OCI-LY3 (cell line): ENCODE data around the gene UNC13B.

Experiments used
- EZH2phosphoT487 ChIP-seq: fragments of 200-600 bp; shearing (Covaris generic); IDR thresholded peaks from 2 replicates; pipeline ENCODE4 v1.6.1; 2018; ENCODE audit warnings: antibody characterized with exemption, mixed run types, low read depth
- TF ChIP-seq, protein P1 (sequence below): fragments of 200-600, 300-600 bp; sonication (generic); IDR thresholded peaks from 2 replicates; pipeline ENCODE4 v1.5.1; 2014; ENCODE audit warnings: antibody characterized with exemption, low read length, low read depth

DNA sequence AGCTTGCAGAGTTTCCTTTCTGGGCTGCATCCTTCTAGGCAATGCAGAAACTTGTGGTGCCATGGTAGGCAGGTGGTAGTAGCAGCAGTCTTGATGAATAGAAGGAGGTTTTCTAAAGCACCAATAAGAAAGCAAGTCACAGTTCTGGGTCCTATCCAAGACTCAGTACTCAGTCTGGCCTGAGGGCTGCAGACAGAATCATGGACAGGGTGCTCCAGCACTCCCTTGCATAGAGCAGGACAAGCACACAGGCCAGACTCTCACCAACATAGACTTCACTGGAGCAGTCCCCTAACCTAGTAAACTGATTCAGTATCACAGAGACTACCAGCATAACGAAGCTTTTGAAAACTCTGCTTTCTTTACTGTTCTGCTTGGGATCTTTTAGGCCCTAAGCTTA, 194.1 kb downstream of the UNC13B start:
- TF ChIP-seq, protein P1, sequence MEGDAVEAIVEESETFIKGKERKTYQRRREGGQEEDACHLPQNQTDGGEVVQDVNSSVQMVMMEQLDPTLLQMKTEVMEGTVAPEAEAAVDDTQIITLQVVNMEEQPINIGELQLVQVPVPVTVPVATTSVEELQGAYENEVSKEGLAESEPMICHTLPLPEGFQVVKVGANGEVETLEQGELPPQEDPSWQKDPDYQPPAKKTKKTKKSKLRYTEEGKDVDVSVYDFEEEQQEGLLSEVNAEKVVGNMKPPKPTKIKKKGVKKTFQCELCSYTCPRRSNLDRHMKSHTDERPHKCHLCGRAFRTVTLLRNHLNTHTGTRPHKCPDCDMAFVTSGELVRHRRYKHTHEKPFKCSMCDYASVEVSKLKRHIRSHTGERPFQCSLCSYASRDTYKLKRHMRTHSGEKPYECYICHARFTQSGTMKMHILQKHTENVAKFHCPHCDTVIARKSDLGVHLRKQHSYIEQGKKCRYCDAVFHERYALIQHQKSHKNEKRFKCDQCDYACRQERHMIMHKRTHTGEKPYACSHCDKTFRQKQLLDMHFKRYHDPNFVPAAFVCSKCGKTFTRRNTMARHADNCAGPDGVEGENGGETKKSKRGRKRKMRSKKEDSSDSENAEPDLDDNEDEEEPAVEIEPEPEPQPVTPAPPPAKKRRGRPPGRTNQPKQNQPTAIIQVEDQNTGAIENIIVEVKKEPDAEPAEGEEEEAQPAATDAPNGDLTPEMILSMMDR = no peak
- TF ChIP-seq EZH2phosphoT487 = no peak
